ENCODE results near the gene ESCO1. TPM values are rescaled to one million over a fixed set of nuclear protein-coding genes. Genes with fewer than 3 reads are reported as not detected.
"Not testable (repeated sequence)": the region's sequence is repeated elsewhere in the genome, so short reads cannot be mapped to it uniquely, and the experiment has no call there.

ESCO1 gene
- total RNA-seq, result 10 to 100 TPM in 5 of 6 donors, 1 to 10 TPM in 1; 8.1 to 29.6 (median 13.0) TPM

GRCh38 chr18:21600526-21601410 lies at the start of gene ESCO1:
Gene ESCO1 (minus strand): TSS chr18:21600704. CDS start chr18:21574843, 25,861 bp downstream.
- Histone ChIP-seq H3K4me1 (peaks cover 12 to 41% (median 22%) of the 10 kb centered on the region in 4 donors), H3K27ac (peak within 1 kb of the TSS; percentile 95 to 99 (median 97)), H3K36me3 (no peaks in the 10 kb centered on the region), H3K9me3 (no peaks in the 10 kb centered on the region), H3K27me3 (no peaks in the 10 kb centered on the region), H3K4me3 (peak within 1 kb of the TSS; percentile 43 to 86 (median 72))
- WGBS, 2 donors, result 13 to 18% methylated on average over 10 to 43 of the region's 74 CpGs
- ATAC-seq (ENCODE audit: low FRiP score in 2 of 2), result peak; percentile 97
- peak; percentile 97 to 98 for DNase-seq
- TF ChIP-seq POLR2A (IDR thresholded peaks at IDR 0.05), result peak in 3 of 4 donors; percentile 86 to 96 (median 89)
- TF ChIP-seq CTCF (IDR thresholded peaks at IDR 0.05), result peak; percentile 94 to 100 (median 98)
- peak; percentile 96 for TF ChIP-seq POLR2AphosphoS5 (IDR thresholded peaks at IDR 0.05)
- TF ChIP-seq EP300 (IDR thresholded peaks at IDR 0.05), result peak in 1 of 4 donors; percentile 92

GRCh38 chr18:21640375-21640774 lies 39.9 kb upstream of the ESCO1 start:
- DNase-seq; H3K4me3 ChIP-seq; H3K36me3 ChIP-seq; H3K27ac ChIP-seq; H3K9me3 ChIP-seq; ATAC-seq (ENCODE audit: low FRiP score in 2 of 2); H3K27me3 ChIP-seq; H3K4me1 ChIP-seq: not testable (repeated sequence)
- WGBS, 2 donors, result 98 to 100% methylated on average over 5 of the region's 5 CpGs

GRCh38 chr18:21638822-21639221 lies 38.3 kb upstream of the ESCO1 start:
- DNase-seq (no peak), ATAC-seq (ENCODE audit: low FRiP score in 2 of 2) (no peak)
- TF ChIP-seq POLR2A (IDR thresholded peaks at IDR 0.05), result no peak
- TF ChIP-seq CTCF (IDR thresholded peaks at IDR 0.05), result no peak
- TF ChIP-seq POLR2AphosphoS5 (IDR thresholded peaks at IDR 0.05), result no peak
- no peak for TF ChIP-seq EP300 (IDR thresholded peaks at IDR 0.05)
- no peaks in the 10 kb centered on the region for H3K27me3 ChIP-seq
- 85 to 94% methylated on average over 3 of the region's 3 CpGs for WGBS, 2 donors
- H3K4me3 ChIP-seq, result no peak overlapping the region
- H3K27ac ChIP-seq, result no peak overlapping the region
- H3K9me3 ChIP-seq, result no peaks in the 10 kb centered on the region
- no peaks in the 10 kb centered on the region for H3K4me1 ChIP-seq
- peaks cover 0 to 5% (median 0%) of the 10 kb centered on the region in 4 donors for H3K36me3 ChIP-seq

GRCh38 chr18:21636769-21637168 lies 36.3 kb upstream of the ESCO1 start:
- no peak overlapping the region for H3K27ac ChIP-seq
- no peaks in the 10 kb centered on the region for H3K4me1 ChIP-seq
- no peaks in the 10 kb centered on the region for H3K9me3 ChIP-seq
- TF ChIP-seq EP300 (IDR thresholded peaks at IDR 0.05) (no peak), POLR2A (IDR thresholded peaks at IDR 0.05) (no peak), POLR2AphosphoS5 (IDR thresholded peaks at IDR 0.05) (no peak), CTCF (IDR thresholded peaks at IDR 0.05) (no peak)
- ATAC-seq (ENCODE audit: low FRiP score in 2 of 2) (no peak), DNase-seq (no peak)
- H3K27me3 ChIP-seq, result no peaks in the 10 kb centered on the region
- H3K4me3 ChIP-seq, result no peak overlapping the region
- WGBS, 2 donors, result 94 to 96% methylated on average over 13 of the region's 13 CpGs
- H3K36me3 ChIP-seq, result peaks cover 0 to 9% (median 4%) of the 10 kb centered on the region in 4 donors

- WGBS, 2 donors, result 89% methylated on average over 4 of the region's 4 CpGs
Observed at GRCh38 chr18:21634588-21635199, 34.2 kb upstream of the ESCO1 start.

More at GRCh38 chr18:21634588-21635199, 34.2 kb upstream of the ESCO1 start:
- peaks cover 0 to 22% (median 14%) of the 10 kb centered on the region in 4 donors for H3K36me3 ChIP-seq
- no peaks in the 10 kb centered on the region for H3K9me3 ChIP-seq
- no peaks in the 10 kb centered on the region for H3K27me3 ChIP-seq
- no peak for ATAC-seq (ENCODE audit: low FRiP score in 2 of 2)
- TF ChIP-seq POLR2A (IDR thresholded peaks at IDR 0.05), result no peak
- no peak overlapping the region for H3K4me3 ChIP-seq
- H3K4me1 ChIP-seq, result no peaks in the 10 kb centered on the region
- DNase-seq, result no peak
- no peak overlapping the region for H3K27ac ChIP-seq
